Liver (tissue), 9 donors: ENCODE measurements around the gene IL17RB. TPM values are rescaled to one million over a fixed set of nuclear protein-coding genes. Genes with fewer than 3 reads are reported as not detected.

ENCODE experiments used
- DNase-seq: peaks from one replicate; pipeline ENCODE4 v3.0.0-alpha.2; 2017; ENCODE audit warnings: low spot score
- H3K27ac ChIP-seq, 2 donors: one replicate each; pipeline ENCODE4 v1.7.0; 2013; ENCODE audit warnings: inconsistent platforms in 2 of 2, low read length in 2 of 2, control low read depth in 1 of 2, low read depth in 1 of 2, mild to moderate bottlenecking in 1 of 2
- H3K27me3 ChIP-seq, 4 donors: one replicate each; pipeline versions ENCODE4 v1.6.1 to v1.7.0; 2013; ENCODE audit warnings: low read length in 3 of 4, inconsistent platforms in 1 of 4, mild to moderate bottlenecking in 1 of 4, moderate library complexity in 1 of 4; ENCODE audit not compliant: control insufficient read depth in 4 of 4, insufficient read depth in 4 of 4
- H3K36me3 ChIP-seq, 4 donors: one replicate each; pipeline versions ENCODE4 v1.6.1 to v1.7.0; 2013; ENCODE audit warnings: low read length in 3 of 4, mild to moderate bottlenecking in 3 of 4, low read depth in 1 of 4, moderate library complexity in 1 of 4; ENCODE audit not compliant: control insufficient read depth in 4 of 4, insufficient read depth in 3 of 4
- H3K4me1 ChIP-seq, 4 donors: one replicate each; pipeline versions ENCODE4 v1.6.1 to v1.7.0; 2013; ENCODE audit warnings: low read length in 3 of 4, mild to moderate bottlenecking in 3 of 4, moderate library complexity in 1 of 4; ENCODE audit not compliant: control insufficient read depth in 4 of 4, insufficient read depth in 4 of 4
- H3K4me3 ChIP-seq, 3 donors: one replicate each; pipeline versions ENCODE4 v1.6.1 to v1.7.0; 2013; ENCODE audit warnings: low read length in 3 of 3, control low read depth in 1 of 3, low read depth in 1 of 3, mild to moderate bottlenecking in 1 of 3
- H3K9ac ChIP-seq, 2 donors: one replicate each; pipeline ENCODE4 v1.7.0; 2013; ENCODE audit warnings: low read length in 2 of 2, mild to moderate bottlenecking in 2 of 2, moderate library complexity in 2 of 2, control low read depth in 1 of 2, low read depth in 1 of 2
- H3K9me3 ChIP-seq, 4 donors: one replicate each; pipeline versions ENCODE4 v1.6.1 to v1.7.0; 2013; ENCODE audit warnings: low read length in 3 of 4; ENCODE audit not compliant: control insufficient read depth in 4 of 4
- ATF3 ChIP-seq: IDR thresholded peaks from 2 replicates; pipeline ENCODE4 v1.6.1; 2016; ENCODE audit warnings: antibody characterized with exemption
- CTCF ChIP-seq: fragments of 150-350 bp; IDR thresholded peaks from 2 replicates; pipeline ENCODE4 v1.5.1; 2017; ENCODE audit warnings: improper control_type of control experiment, low read depth, low read length; ENCODE audit not compliant: missing input control
- EGR1 ChIP-seq, 2 donors: IDR thresholded peaks; 2 replicates each; pipeline ENCODE4 v1.6.1; 2016 to 2018; ENCODE audit warnings: antibody characterized with exemption in 2 of 2, low read depth in 2 of 2
- FOXA1 ChIP-seq: IDR thresholded peaks from 2 replicates; pipeline ENCODE4 v1.6.1; 2016; ENCODE audit warnings: antibody characterized with exemption
- FOXA2 ChIP-seq: IDR thresholded peaks from 2 replicates; pipeline ENCODE4 v1.6.1; 2016; ENCODE audit warnings: antibody characterized with exemption
- GABPA ChIP-seq, 2 donors: IDR thresholded peaks in 1 of 2; conservative IDR thresholded peaks in 1 of 2; 2 replicates each; pipeline ENCODE4 v1.6.1; 2016; ENCODE audit warnings: antibody characterized with exemption in 2 of 2, mild to moderate bottlenecking in 1 of 2, moderate library complexity in 1 of 2
- HNF4A ChIP-seq, 2 donors: conservative IDR thresholded peaks; 2 replicates each; pipeline ENCODE4 v1.6.1; 2016; ENCODE audit warnings: antibody characterized with exemption in 2 of 2, mild to moderate bottlenecking in 2 of 2
- HNF4G ChIP-seq: IDR thresholded peaks from 2 replicates; pipeline ENCODE4 v1.6.1; 2016; ENCODE audit warnings: antibody characterized with exemption
- JUND ChIP-seq, 2 donors: IDR thresholded peaks; 2 replicates each; pipeline ENCODE4 v1.6.1; 2016; ENCODE audit warnings: antibody characterized with exemption in 2 of 2
- MAX ChIP-seq: IDR thresholded peaks from 2 replicates; pipeline ENCODE4 v1.6.1; 2016; ENCODE audit warnings: antibody characterized with exemption
- NR2F2 ChIP-seq: IDR thresholded peaks from 2 replicates; pipeline ENCODE4 v1.6.1; 2016; ENCODE audit warnings: antibody characterized with exemption
- RAD21 ChIP-seq, 2 donors: IDR thresholded peaks; 2 replicates each; pipeline ENCODE4 v1.6.1; 2016; ENCODE audit warnings: antibody characterized with exemption in 2 of 2, mild to moderate bottlenecking in 2 of 2
- REST ChIP-seq: IDR thresholded peaks from 2 replicates; pipeline ENCODE4 v1.6.1; 2016; ENCODE audit warnings: antibody characterized with exemption, mild to moderate bottlenecking
- RXRA ChIP-seq, 2 donors: IDR thresholded peaks; 2 replicates each; pipeline ENCODE4 v1.6.1; 2017 to 2018; ENCODE audit warnings: antibody characterized with exemption in 2 of 2, mild to moderate bottlenecking in 1 of 2
- SP1 ChIP-seq: IDR thresholded peaks from 2 replicates; pipeline ENCODE4 v1.6.1; 2018; ENCODE audit warnings: antibody characterized with exemption, mild to moderate bottlenecking
- TAF1 ChIP-seq: conservative IDR thresholded peaks from 2 replicates; pipeline ENCODE4 v1.6.1; 2016; ENCODE audit warnings: antibody characterized with exemption, mild to moderate bottlenecking
- YY1 ChIP-seq: IDR thresholded peaks from 2 replicates; pipeline ENCODE4 v1.6.1; 2016; ENCODE audit warnings: antibody characterized with exemption, mild to moderate bottlenecking
- ZBTB33 ChIP-seq: IDR thresholded peaks from 2 replicates; pipeline ENCODE4 v1.6.1; 2016; ENCODE audit warnings: antibody characterized with exemption
- WGBS: extraction: QIAGEN DNeasy Blood & Tissue Kit; methylation state at CpG from one replicate; pipeline ENCODE4 v1.1.7; 2013; 5-methylcytosine and 5-hydroxymethylcytosine counted together
- polyA plus RNA-seq, 2 donors: library from polyadenylated mRNA; stranded (reverse) in 1 of 2; unstranded in 1 of 2; fragments of 200-250 nt in 1 of 2; fragments of >200 nt in 1 of 2; fragmentation: Nextera tagmentation in 1 of 2; extraction: Ambion mirVana in 1 of 2; gene quantifications; one replicate each; pipeline versions ENCODE4 v1.2.1 to v1.2.3, GENCODE V29; 2013 to 2015
- total RNA-seq, 2 donors: library from RNA; depleted of rRNA; stranded (reverse); fragments of >200 nt; gene quantifications; one replicate each; pipeline ENCODE4 v1.2.3, GENCODE V29; 2014
- donor health status: healthy.
- donor health status: healthy.
- donor health status: healthy.
- donor health status: healthy.
- donor health status: healthy.

The IL17RB gene
- total and polyA plus RNA-seq, 4 donors, result 11.8 to 21.6 (median 15.8) TPM

- H3K4me1 ChIP-seq, result peaks cover 0 to 6% (median 2%) of the 10 kb centered on the region in 4 donors
- no peaks in the 10 kb centered on the region for H3K9me3 ChIP-seq
- H3K27me3 ChIP-seq, result no peaks in the 10 kb centered on the region
- no peak overlapping the region for H3K9ac ChIP-seq
- DNase-seq, result no peak
- no peak for TF ChIP-seq RXRA (IDR thresholded peaks at IDR 0.05)
- no peak for TF ChIP-seq TAF1
- TF ChIP-seq CTCF, result no peak
- TF ChIP-seq YY1, result no peak
- TF ChIP-seq SP1, result no peak
- TF ChIP-seq ATF3, result no peak
- TF ChIP-seq HNF4G, result no peak
- no peak for TF ChIP-seq FOXA2
- no peak for TF ChIP-seq RAD21 (IDR thresholded peaks at IDR 0.05)
- no peak for TF ChIP-seq ZBTB33
- no peak for TF ChIP-seq HNF4A (conservative IDR thresholded peaks at IDR 0.05)
- no peak for TF ChIP-seq REST
- TF ChIP-seq JUND (IDR thresholded peaks at IDR 0.05), result no peak
- TF ChIP-seq EGR1 (IDR thresholded peaks at IDR 0.05; ENCODE audit: low read depth in 2 of 2), result no peak
- no peak for TF ChIP-seq FOXA1
- no peak for TF ChIP-seq NR2F2
- TF ChIP-seq MAX, result no peak
- no peak for TF ChIP-seq GABPA (IDR thresholded peaks at IDR 0.05 in 1 of 2, conservative IDR thresholded peaks at IDR 0.05 in 1 of 2)
- H3K36me3 ChIP-seq, result no peaks in the 10 kb centered on the region
- H3K4me3 ChIP-seq, result no peak overlapping the region
- no peak overlapping the region for H3K27ac ChIP-seq
- WGBS, result 93% methylated on average over 18 of the region's 18 CpGs
These were observed 43.1 kb upstream of the IL17RB start for GRCh38 chr3:53803124-53803815.
